ENCODE results near the gene PABPN1L.

GRCh38 chr16:88874938-88875599 is 8.6 kb upstream of the PABPN1L start:
- TF ChIP-seq, protein P1, sequence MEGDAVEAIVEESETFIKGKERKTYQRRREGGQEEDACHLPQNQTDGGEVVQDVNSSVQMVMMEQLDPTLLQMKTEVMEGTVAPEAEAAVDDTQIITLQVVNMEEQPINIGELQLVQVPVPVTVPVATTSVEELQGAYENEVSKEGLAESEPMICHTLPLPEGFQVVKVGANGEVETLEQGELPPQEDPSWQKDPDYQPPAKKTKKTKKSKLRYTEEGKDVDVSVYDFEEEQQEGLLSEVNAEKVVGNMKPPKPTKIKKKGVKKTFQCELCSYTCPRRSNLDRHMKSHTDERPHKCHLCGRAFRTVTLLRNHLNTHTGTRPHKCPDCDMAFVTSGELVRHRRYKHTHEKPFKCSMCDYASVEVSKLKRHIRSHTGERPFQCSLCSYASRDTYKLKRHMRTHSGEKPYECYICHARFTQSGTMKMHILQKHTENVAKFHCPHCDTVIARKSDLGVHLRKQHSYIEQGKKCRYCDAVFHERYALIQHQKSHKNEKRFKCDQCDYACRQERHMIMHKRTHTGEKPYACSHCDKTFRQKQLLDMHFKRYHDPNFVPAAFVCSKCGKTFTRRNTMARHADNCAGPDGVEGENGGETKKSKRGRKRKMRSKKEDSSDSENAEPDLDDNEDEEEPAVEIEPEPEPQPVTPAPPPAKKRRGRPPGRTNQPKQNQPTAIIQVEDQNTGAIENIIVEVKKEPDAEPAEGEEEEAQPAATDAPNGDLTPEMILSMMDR (IDR thresholded peaks at IDR 0.05; ENCODE audit: low read depth, low read length, poor library complexity, severe bottlenecking): no peak
- no peak for TF ChIP-seq EZH2phosphoT487 (IDR thresholded peaks at IDR 0.05; ENCODE audit: borderline replicate concordance, low read length)

All from DOHH2 (cell line).